ENCODE measurements around the gene FGD2. TPM values are rescaled to one million over a fixed set of nuclear protein-coding genes. Genes with fewer than 3 reads are reported as not detected.

FGD2 gene
- total and polyA plus RNA-seq, 2 experiments from 2014 or later = 0.13 to 0.14 TPM

DNA sequence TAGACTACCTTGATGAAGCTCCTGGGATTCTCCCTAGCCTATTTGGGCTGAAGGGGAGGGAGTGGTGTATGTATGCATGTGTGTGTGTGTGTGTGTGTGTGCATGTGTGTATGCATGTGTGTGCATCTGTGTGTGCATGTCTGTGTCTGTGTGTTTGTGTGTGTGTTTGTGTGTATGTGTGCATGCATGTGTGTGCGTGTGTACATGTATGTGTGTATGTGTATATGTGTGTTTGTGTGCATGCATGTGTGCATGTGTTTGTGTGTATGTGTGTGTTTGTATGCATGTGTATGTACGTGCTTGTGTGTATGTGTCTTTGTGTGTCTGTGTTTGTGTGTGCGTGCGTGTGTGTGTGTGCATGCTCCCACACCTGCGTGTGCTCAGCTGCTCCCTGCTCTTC lies 15.4 kb downstream of the FGD2 start:
- no peak for TF ChIP-seq JUNB (IDR thresholded peaks at IDR 0.05; ENCODE audit: unreplicated experiment)
- no peak for TF ChIP-seq NANOG (IDR thresholded peaks at IDR 0.05; ENCODE audit: borderline replicate concordance)
- TF ChIP-seq, protein P1, sequence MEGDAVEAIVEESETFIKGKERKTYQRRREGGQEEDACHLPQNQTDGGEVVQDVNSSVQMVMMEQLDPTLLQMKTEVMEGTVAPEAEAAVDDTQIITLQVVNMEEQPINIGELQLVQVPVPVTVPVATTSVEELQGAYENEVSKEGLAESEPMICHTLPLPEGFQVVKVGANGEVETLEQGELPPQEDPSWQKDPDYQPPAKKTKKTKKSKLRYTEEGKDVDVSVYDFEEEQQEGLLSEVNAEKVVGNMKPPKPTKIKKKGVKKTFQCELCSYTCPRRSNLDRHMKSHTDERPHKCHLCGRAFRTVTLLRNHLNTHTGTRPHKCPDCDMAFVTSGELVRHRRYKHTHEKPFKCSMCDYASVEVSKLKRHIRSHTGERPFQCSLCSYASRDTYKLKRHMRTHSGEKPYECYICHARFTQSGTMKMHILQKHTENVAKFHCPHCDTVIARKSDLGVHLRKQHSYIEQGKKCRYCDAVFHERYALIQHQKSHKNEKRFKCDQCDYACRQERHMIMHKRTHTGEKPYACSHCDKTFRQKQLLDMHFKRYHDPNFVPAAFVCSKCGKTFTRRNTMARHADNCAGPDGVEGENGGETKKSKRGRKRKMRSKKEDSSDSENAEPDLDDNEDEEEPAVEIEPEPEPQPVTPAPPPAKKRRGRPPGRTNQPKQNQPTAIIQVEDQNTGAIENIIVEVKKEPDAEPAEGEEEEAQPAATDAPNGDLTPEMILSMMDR (conservative IDR thresholded peaks at IDR 0.05; ENCODE audit: low read depth in 2 of 2) = no peak
- no peak for TF ChIP-seq STAT1 (IDR thresholded peaks at IDR 0.05; ENCODE audit: unreplicated experiment)
- no peak for TF ChIP-seq EZH2 (IDR thresholded peaks at IDR 0.05; ENCODE audit: low read depth, unreplicated experiment)
- no peak for TF ChIP-seq EZH2phosphoT487 (IDR thresholded peaks at IDR 0.05; ENCODE audit: unreplicated experiment)
- TF ChIP-seq, protein P2, sequence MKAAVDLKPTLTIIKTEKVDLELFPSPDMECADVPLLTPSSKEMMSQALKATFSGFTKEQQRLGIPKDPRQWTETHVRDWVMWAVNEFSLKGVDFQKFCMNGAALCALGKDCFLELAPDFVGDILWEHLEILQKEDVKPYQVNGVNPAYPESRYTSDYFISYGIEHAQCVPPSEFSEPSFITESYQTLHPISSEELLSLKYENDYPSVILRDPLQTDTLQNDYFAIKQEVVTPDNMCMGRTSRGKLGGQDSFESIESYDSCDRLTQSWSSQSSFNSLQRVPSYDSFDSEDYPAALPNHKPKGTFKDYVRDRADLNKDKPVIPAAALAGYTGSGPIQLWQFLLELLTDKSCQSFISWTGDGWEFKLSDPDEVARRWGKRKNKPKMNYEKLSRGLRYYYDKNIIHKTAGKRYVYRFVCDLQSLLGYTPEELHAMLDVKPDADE (IDR thresholded peaks at IDR 0.05) = no peak
- no peak for ATAC-seq
- Mint-ChIP-seq H3K27ac (no peak overlapping the region), H3K9me3 (no peaks in the 10 kb centered on the region), H3K4me3 (no peak overlapping the region; the same call in 2 of the 3 replicates), H3K4me1 (peaks cover 28% of the 10 kb centered on the region), H3K36me3 (ENCODE audit: low read depth) (no peaks in the 10 kb centered on the region), H3K27me3 (ENCODE audit: insufficient read depth, low read depth, poor library complexity) (peaks cover 12% of the 10 kb centered on the region)
- Histone ChIP-seq H3K4me1 (ENCODE audit: insufficient read depth) (no peaks in the 10 kb centered on the region; the same call in 1 of the 2 replicates), H3K9me2 (ENCODE audit: insufficient read depth) (no peaks in the 10 kb centered on the region), H4K20me1 (replicated peaks; ENCODE audit: insufficient read depth) (no peaks in the 10 kb centered on the region), H3K4me2 (no peak overlapping the region), H2AFZ (no peak overlapping the region), H3K27me3 (ENCODE audit: insufficient read depth) (no peaks in the 10 kb centered on the region), H3K27ac (ENCODE audit: low read depth) (no peak overlapping the region), H3F3A (replicated peaks; ENCODE audit: low read depth) (0 out of 2 replicates have a peak, but pooled peaks cover 6% of the 10 kb centered on the region), H3K79me2 (replicated peaks; ENCODE audit: insufficient read depth) (no peaks in the 10 kb centered on the region), H3K4me3 (no peak overlapping the region), H3K36me3 (ENCODE audit: insufficient read depth) (no peaks in the 10 kb centered on the region)
- no peak for DNase-seq (ENCODE audit: low spot score)

DNA sequence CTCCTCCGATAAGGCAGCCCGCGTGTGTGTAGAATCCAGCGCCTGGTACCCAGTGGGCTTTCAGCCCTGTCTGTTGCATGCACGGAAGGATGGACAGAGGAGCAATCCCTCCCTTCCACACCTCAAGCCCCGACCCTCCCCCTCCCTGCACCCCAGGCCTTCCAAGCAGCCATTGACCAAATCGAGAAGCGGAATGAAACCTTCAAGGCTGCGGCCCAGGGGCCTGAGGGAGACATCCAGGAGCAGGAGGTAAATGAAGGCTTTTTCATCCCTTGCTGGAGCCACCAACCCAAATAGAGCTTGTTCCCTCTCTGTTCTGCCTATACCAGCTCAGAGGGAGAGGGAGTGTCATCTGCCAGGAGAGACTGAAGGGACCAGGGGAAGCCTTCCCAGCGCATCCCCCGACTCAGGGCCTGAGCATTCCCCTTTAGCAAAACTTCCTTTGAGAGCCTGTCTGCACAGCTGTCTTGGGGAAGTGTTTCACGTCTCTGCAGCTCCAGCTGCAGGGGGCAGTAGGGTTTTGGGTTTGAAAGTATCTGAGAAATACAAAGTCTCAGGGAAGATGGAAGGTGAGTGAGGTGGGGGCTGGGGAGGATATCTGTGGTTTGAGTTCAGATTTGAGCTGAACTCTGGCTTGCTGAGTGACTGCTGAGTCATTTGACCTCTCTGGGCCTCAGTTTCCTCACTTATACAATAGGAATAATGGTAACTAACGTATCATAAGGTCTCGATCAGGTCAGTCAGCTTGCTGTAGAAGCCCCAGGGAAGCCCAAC lies 16.1 kb downstream of the FGD2 start:
- H3K4me1 Mint-ChIP-seq = peaks cover 28% of the 10 kb centered on the region
- DNase-seq (ENCODE audit: low spot score) (peak; percentile 76), ATAC-seq (peak; percentile 31)
- Histone ChIP-seq H2AFZ (peak overlapping the region; percentile 90), H3K79me2 (replicated peaks; ENCODE audit: insufficient read depth) (no peaks in the 10 kb centered on the region), H3K9me2 (ENCODE audit: insufficient read depth) (no peaks in the 10 kb centered on the region), H3K4me1 (ENCODE audit: insufficient read depth) (no peaks in the 10 kb centered on the region; the same call in 1 of the 2 replicates), H3K4me3 (no peak overlapping the region), H3K27ac (ENCODE audit: low read depth) (no peak overlapping the region), H3K36me3 (ENCODE audit: insufficient read depth) (no peaks in the 10 kb centered on the region), H3K27me3 (ENCODE audit: insufficient read depth) (no peaks in the 10 kb centered on the region), H4K20me1 (replicated peaks; ENCODE audit: insufficient read depth) (no peaks in the 10 kb centered on the region), H3F3A (replicated peaks; ENCODE audit: low read depth) (0 out of 2 replicates have a peak, but pooled peaks cover 6% of the 10 kb centered on the region), H3K4me2 (no peak overlapping the region; the same call in 1 of the 2 replicates)
- H3K27ac Mint-ChIP-seq = peak overlapping the region; percentile 41; the same call in 1 of the 2 replicates
- H3K4me3 Mint-ChIP-seq = no peak overlapping the region; the same call in 2 of the 3 replicates
- TF ChIP-seq, protein P1 (conservative IDR thresholded peaks at IDR 0.05; ENCODE audit: low read depth in 2 of 2) = peak; percentile 76 to 88
- no peak for TF ChIP-seq ZNF331 (CRISPR knock-in tag; IDR thresholded peaks at IDR 0.05; ENCODE audit: low read depth)
- no peaks in the 10 kb centered on the region for H3K9me3 Mint-ChIP-seq
- H3K36me3 Mint-ChIP-seq (ENCODE audit: low read depth) = no peaks in the 10 kb centered on the region
- H3K27me3 Mint-ChIP-seq (ENCODE audit: insufficient read depth, low read depth, poor library complexity) = peaks cover 16% of the 10 kb centered on the region
